Vagina (tissue), 2 donors: Measurements from ENCODE around the gene ANK2. TPM values are rescaled to one million over a fixed set of nuclear protein-coding genes. Genes with fewer than 3 reads are reported as not detected.

Experiments used
- DNase-seq, 2 donors: peaks; one replicate each; pipeline ENCODE4 v3.0.0-alpha.2; 2017; ENCODE audit errors: extremely low spot score in 2 of 2
- H3K27ac ChIP-seq: fragments of 200-600 bp; sonication (generic); one replicate; pipeline ENCODE4 v1.5.1; 2019
- H3K27me3 ChIP-seq: fragments of 200-600 bp; sonication (generic); one replicate; pipeline ENCODE4 v1.5.1; 2019
- H3K36me3 ChIP-seq, 2 donors: fragments of 200-600 bp; sonication (generic); one replicate each; pipeline ENCODE4 v1.5.1; 2017 to 2019
- H3K4me1 ChIP-seq: fragments of 200-600 bp; sonication (generic); one replicate; pipeline ENCODE4 v1.5.1; 2019
- H3K4me3 ChIP-seq, 2 donors: fragments of 200-600 bp; sonication (generic); 1 replicate in 1 of 2; 2 replicates in 1 of 2; pipeline ENCODE4 v1.5.1; 2016 to 2019
- H3K9me3 ChIP-seq: fragments of 200-600 bp; sonication (generic); one replicate; pipeline ENCODE4 v1.5.1; 2019
- CTCF ChIP-seq, 3 experiments: fragments of 450-650 bp in 2 of 3; fragments of 200-600 bp in 1 of 3; sonication (generic) in 1 of 3; IDR thresholded peaks; one replicate each; pipeline ENCODE4 v1.5.1; 2017 to 2019; ENCODE audit warnings: antibody characterized with exemption in 3 of 3, mild to moderate bottlenecking in 2 of 3, moderate library complexity in 2 of 3
- POLR2A ChIP-seq, 2 donors: fragments of 450-650 bp; IDR thresholded peaks; one replicate each; pipeline ENCODE4 v1.6.1; 2017; ENCODE audit warnings: antibody characterized with exemption in 2 of 2, mild to moderate bottlenecking in 2 of 2, moderate library complexity in 2 of 2
- POLR2AphosphoS5 ChIP-seq, 2 donors: sonication (generic); formaldehyde crosslinking; IDR thresholded peaks; one replicate each; pipeline ENCODE4 v1.9.0; 2017; ENCODE audit warnings: antibody characterized with exemption in 2 of 2, mild to moderate bottlenecking in 2 of 2, low read depth in 1 of 2; ENCODE audit not compliant: insufficient read depth in 1 of 2
- intact Hi-C: fragments of 100-400 bp; cut with DNase I; formaldehyde crosslinking; loops from one replicate; pipeline ENCODE4 v1.15.1; 2023
- total RNA-seq: library from RNA; depleted of rRNA; stranded (reverse); fragments of >200 nt; gene quantifications from one replicate; pipeline ENCODE4 v1.2.3, GENCODE V29; 2016

Gene ANK2
- total RNA-seq, 1 donor from 2014 or later, result 64.6 TPM

- intact Hi-C loops, result no loop called here
- Histone ChIP-seq H3K4me3 (no peak overlapping the region), H3K36me3 (no peaks in the 10 kb centered on the region), H3K27me3 (no peaks in the 10 kb centered on the region), H3K9me3 (no peaks in the 10 kb centered on the region), H3K4me1 (peaks cover 7% of the 10 kb centered on the region), H3K27ac (peak overlapping the region; percentile 80)
- peak in 1 of 2 donors; percentile 44 for TF ChIP-seq POLR2AphosphoS5 (IDR thresholded peaks at IDR 0.05; ENCODE audit: insufficient read depth in 1 of 2, low read depth in 1 of 2)
- TF ChIP-seq CTCF (IDR thresholded peaks at IDR 0.05), result no peak
- no peak for DNase-seq
Observed at GRCh38 chr4:113162089-113162488, 112.6 kb downstream of the ANK2 start.

DNA sequence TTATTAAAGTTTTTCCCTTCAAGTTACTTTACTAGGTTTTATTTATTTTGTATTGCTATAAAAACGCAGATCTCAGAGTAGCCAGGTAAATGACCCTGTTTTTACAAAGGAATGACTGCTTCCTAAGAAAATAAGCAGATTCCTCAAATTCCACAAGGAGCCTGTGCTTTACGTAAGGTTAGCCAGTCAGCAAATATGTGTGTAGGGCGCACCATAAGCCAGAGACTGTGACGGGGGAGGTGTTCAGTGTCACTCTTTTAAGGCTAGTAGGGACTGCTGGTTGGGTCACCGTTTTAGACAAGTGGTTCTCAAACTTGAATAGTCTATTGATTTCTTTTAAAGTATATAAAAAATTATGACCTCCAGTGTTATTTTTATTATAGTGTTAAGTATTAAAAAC, 119.9 kb downstream of the ANK2 start:
- DNase-seq, result no peak
- H3K36me3 ChIP-seq, result no peaks in the 10 kb centered on the region
- H3K27me3 ChIP-seq, result no peaks in the 10 kb centered on the region
- no peaks in the 10 kb centered on the region for H3K9me3 ChIP-seq
- intact Hi-C loops, result no loop called here
- H3K4me1 ChIP-seq, result peaks cover 6% of the 10 kb centered on the region
- H3K4me3 ChIP-seq, result no peak overlapping the region
- no peak overlapping the region for H3K27ac ChIP-seq
- TF ChIP-seq POLR2AphosphoS5 (IDR thresholded peaks at IDR 0.05; ENCODE audit: insufficient read depth in 1 of 2, low read depth in 1 of 2) (no peak), POLR2A (IDR thresholded peaks at IDR 0.05) (no peak), CTCF (IDR thresholded peaks at IDR 0.05) (no peak)

DNA sequence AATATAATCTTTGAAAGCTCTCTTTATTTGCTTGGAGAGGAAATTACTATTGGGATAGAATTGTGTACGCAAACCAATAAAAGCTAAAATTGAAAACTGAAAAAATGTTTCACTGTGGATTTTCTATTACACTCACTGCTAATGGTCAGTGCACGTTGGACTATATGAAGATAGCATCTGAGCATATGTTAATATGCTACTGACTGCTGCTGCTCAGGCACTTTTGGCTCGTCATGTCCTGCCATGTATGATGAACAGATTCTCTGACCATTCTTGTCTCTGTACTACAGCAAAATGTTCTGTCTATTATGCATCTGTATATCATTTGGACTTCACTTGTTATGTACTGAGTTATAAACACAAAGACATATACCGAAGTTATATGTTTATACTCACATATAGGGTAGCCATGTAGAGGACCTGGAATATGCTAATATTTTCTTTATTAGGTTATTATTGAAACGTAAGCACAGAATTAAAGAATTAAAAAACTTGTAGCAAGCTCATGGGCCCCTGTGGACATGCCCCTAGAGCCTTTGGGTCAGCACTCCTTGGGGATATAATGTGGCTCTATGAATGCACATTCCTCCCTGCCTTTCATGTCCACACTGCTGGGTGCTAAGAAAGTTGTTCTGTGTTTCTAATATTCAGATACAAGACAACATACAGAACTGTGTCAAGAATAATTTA, 120.8 kb downstream of the ANK2 start:
- intact Hi-C loops, result no loop called here
- no peaks in the 10 kb centered on the region for H3K9me3 ChIP-seq
- H3K4me3 ChIP-seq, result no peak overlapping the region
- no peak for TF ChIP-seq POLR2A (IDR thresholded peaks at IDR 0.05)
- no peak for TF ChIP-seq POLR2AphosphoS5 (IDR thresholded peaks at IDR 0.05; ENCODE audit: insufficient read depth in 1 of 2, low read depth in 1 of 2)
- TF ChIP-seq CTCF (IDR thresholded peaks at IDR 0.05), result no peak
- peaks cover 6% of the 10 kb centered on the region for H3K4me1 ChIP-seq
- H3K27me3 ChIP-seq, result no peaks in the 10 kb centered on the region
- no peaks in the 10 kb centered on the region for H3K36me3 ChIP-seq
- peak overlapping the region; percentile 37 for H3K27ac ChIP-seq
- DNase-seq, result no peak

DNA sequence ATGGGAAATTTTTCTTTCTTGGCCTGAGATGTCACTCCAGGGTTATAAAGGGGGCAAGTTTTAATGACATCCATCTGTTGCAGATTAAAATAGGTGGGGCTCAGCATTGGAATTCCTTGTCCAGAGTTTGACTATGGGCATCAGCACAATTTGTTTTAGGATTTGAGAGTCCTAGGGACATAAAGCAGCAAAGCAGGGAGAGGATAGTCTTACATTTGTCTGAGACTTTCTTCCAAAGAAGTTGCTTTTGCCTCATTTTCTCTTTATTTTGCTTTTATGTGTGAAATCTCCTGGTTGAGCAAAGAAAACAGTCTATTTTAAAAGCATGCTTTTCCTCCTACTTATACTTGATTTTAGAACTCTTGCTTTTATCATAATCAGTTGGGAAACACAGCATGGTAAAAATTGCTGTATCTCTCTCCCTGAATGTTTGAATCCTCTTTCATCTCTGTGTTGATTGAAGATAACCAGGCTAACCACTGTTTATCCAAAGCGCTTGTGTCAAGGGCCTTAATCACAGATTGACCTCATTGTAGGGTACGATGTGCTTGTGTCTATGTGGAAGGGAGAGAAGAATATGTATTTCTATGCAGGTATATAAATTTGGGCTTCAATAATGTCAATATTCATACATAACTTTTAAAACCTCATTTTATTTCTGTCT, 121.5 kb downstream of the ANK2 start:
- no peaks in the 10 kb centered on the region for H3K9me3 ChIP-seq
- no peaks in the 10 kb centered on the region for H3K36me3 ChIP-seq
- no peaks in the 10 kb centered on the region for H3K27me3 ChIP-seq
- H3K4me1 ChIP-seq, result peaks cover 6% of the 10 kb centered on the region
- TF ChIP-seq POLR2A (IDR thresholded peaks at IDR 0.05) (no peak), CTCF (IDR thresholded peaks at IDR 0.05) (no peak), POLR2AphosphoS5 (IDR thresholded peaks at IDR 0.05; ENCODE audit: insufficient read depth in 1 of 2, low read depth in 1 of 2) (no peak)
- DNase-seq, result no peak
- peak overlapping the region; percentile 37 for H3K27ac ChIP-seq
- H3K4me3 ChIP-seq, result no peak overlapping the region
- intact Hi-C loops, result no loop called here
